ENCODE data around the gene SNAP29. TPM values are rescaled to one million over a fixed set of nuclear protein-coding genes. Genes with fewer than 3 reads are reported as not detected.
"Not testable (repeated sequence)": the region's sequence is repeated elsewhere in the genome, so short reads cannot be mapped to it uniquely, and the experiment has no call there.

The SNAP29 gene
- total RNA-seq, 1 donor, result 11.5 TPM

DNA sequence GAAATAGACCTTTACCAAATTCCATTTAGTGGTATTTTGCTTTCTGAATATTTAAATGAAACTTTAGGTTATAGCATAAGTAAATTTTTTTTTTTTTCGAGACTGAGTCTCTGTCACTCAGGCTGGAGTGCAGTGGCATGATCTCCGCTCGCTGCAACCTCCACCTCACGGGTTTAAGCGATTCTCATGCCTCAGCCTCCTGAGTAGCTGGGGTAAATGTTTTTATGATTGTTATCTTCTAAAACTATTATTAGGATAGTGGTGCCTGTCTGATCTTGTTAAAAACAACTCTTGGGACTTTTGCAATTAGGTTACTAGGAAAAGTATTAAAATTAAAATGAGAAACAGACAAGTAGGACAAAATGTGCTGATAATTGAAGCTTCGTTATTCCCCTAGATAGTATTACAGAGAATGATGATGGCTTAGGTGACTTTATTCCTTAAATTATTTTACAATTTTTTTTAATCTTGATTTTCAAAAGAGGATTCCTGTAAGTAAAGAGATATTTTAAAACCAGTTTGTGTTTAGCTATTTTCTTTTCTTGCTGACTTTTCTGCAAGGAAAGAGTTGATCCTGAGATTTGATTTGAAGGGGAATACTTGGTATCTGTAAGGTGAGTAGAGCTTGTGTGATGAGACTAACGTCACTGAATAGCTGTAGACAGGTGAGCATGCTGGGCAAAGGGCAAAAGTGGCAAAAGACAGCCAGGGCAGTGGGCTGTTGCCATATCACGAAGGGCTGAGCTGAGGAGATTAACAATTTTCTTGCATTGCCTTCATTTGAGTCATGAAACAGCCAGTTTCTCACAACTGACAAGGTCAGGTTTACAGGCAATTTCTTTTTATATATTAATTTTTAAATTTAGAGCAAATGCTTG lies 79.2 kb downstream of the SNAP29 start:
- Histone ChIP-seq H3K27me3 (ENCODE audit: insufficient read depth, low read length) (no peaks in the 10 kb centered on the region), H3K4me3 (ENCODE audit: low read length) (no peak overlapping the region), H3K4me1 (ENCODE audit: insufficient read depth, low read length) (peaks cover 29% of the 10 kb centered on the region), H3K9me3 (ENCODE audit: low read depth, low read length) (no peaks in the 10 kb centered on the region)

DNA sequence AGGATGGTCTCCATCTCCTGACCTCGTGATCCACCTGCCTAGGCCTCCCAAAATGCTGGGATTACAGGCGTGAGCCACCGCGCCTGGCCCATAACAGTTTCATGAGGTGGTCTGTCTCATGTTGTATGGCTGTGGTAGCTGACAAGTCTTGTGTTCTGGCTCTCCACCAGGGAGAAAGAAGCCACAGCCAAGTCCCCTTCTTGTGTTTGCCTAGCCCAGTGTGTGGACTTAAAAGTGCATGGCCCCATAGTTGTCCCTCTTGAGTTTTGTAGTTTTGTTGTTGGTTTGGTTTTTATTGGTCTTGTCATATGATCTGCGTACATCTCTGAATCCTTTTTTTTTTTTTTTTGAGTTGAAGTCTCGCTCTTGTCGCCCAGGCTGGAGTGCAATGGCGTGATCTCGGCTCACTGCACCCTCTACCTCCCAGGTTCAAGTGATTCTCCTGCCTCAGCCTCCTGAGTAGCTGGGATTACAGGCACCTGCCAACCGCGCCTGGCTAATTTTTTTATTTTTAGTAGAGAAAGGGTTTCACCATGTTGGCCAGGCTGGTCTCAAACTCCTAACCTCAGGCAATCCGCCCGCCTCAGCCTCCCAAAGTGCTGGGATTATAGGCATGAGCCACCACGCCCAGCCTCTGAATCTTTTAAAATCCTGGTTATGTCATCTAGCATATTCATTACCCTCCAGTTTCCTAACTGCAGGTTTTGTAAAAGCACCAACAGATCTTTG lies 80.8 kb downstream of the SNAP29 start:
- H3K27me3 ChIP-seq (ENCODE audit: insufficient read depth, low read length); H3K9me3 ChIP-seq (ENCODE audit: low read depth, low read length); H3K4me3 ChIP-seq (ENCODE audit: low read length): not testable (repeated sequence)
- peaks cover 35% of the 10 kb centered on the region for H3K4me1 ChIP-seq (ENCODE audit: insufficient read depth, low read length)

DNA sequence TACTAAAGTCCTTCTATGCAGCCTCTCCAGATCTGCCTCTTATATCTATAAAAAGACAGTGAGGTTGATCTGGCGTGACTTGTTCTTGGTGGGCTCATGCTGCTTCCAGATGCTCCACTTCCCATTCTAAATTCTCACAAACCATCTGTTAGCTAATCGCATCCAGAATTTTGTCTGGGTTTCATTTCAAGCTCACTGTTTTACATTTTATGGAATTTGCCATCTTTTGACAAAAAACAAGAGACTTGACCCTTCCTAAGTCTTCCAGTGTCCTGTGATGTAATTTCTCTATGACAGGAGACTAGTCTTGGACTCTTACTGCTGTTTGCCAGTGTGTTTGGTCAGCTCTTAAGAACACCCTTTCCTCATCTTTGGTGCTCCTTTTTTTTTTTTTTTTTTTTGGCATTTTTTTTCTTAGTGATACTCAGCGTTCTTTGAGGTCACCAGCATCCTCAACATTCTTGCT lies 81.4 kb downstream of the SNAP29 start:
- Histone ChIP-seq H3K27me3 (ENCODE audit: insufficient read depth, low read length) (no peaks in the 10 kb centered on the region), H3K4me3 (ENCODE audit: low read length) (no peak overlapping the region), H3K9me3 (ENCODE audit: low read depth, low read length) (no peaks in the 10 kb centered on the region), H3K4me1 (ENCODE audit: insufficient read depth, low read length) (peaks cover 38% of the 10 kb centered on the region)

Other genes with a start within 250 kb of the SNAP29 start
- gene SERPIND1, start 84.9 kb upstream of the SNAP29 start, total RNA-seq, result not detected
- 83.0 TPM for gene PI4KA, start 196 bp upstream of the SNAP29 start, total RNA-seq
- gene CRKL, start 58.4 kb downstream of the SNAP29 start, total RNA-seq, result 51.9 TPM
- 5.2 TPM for gene AIFM3, start 108.2 kb downstream of the SNAP29 start, total RNA-seq
- gene LZTR1, start 123.3 kb downstream of the SNAP29 start, total RNA-seq, result 24.8 TPM
- 58.2 TPM for gene THAP7, start 143.1 kb downstream of the SNAP29 start, total RNA-seq
- 0.21 TPM for gene P2RX6, start 156.2 kb downstream of the SNAP29 start, total RNA-seq
- not detected for gene SLC7A4, start 173.6 kb downstream of the SNAP29 start, total RNA-seq
- not detected for gene LRRC74B, start 186.9 kb downstream of the SNAP29 start, total RNA-seq

Data from mononuclear cell (primary cell).